ENCODE results near the gene GAGE13.

The GAGE13 gene

GRCh38 chrX:49308604-49309269 lies 22.6 kb upstream of the GAGE13 start:
- TF ChIP-seq CTCF (IDR thresholded peaks at IDR 0.05; ENCODE audit: insufficient read depth, low read length) (no peak), SPI1 (IDR thresholded peaks at IDR 0.05; ENCODE audit: borderline replicate concordance, low read depth) (no peak), REST (IDR thresholded peaks at IDR 0.05; ENCODE audit: insufficient replicate concordance, low read depth) (no peak), POLR2AphosphoS5 (IDR thresholded peaks at IDR 0.05; ENCODE audit: low read depth) (no peak), GABPA (IDR thresholded peaks at IDR 0.05; ENCODE audit: low read depth) (no peak)
- DNase-seq (ENCODE audit: low read depth in 1 of 2, low spot score in 1 of 2) = peak in 1 of 2 experiments; percentile 3
- no peaks in the 10 kb centered on the region for H3K27me3 ChIP-seq (ENCODE audit: insufficient read depth, poor library complexity, severe bottlenecking)
- no peak overlapping the region for H3K27ac ChIP-seq (replicated peaks)
- H3K4me3 ChIP-seq (replicated peaks; ENCODE audit: insufficient read depth, low read length) = no peak overlapping the region

GRCh38 chrX:49309401-49309981 lies 21.9 kb upstream of the GAGE13 start:
- no peaks in the 10 kb centered on the region for H3K27me3 ChIP-seq (ENCODE audit: insufficient read depth, poor library complexity, severe bottlenecking)
- TF ChIP-seq POLR2AphosphoS5 (IDR thresholded peaks at IDR 0.05; ENCODE audit: low read depth) (no peak), SPI1 (IDR thresholded peaks at IDR 0.05; ENCODE audit: borderline replicate concordance, low read depth) (no peak)
- no peak for DNase-seq (ENCODE audit: low read depth in 1 of 2, low spot score in 1 of 2)
- no peak overlapping the region for H3K4me3 ChIP-seq (replicated peaks; ENCODE audit: insufficient read depth, low read length)
- no peak overlapping the region for H3K27ac ChIP-seq (replicated peaks)

- Histone ChIP-seq H3K27ac (replicated peaks) (no peak overlapping the region), H3K4me3 (replicated peaks; ENCODE audit: insufficient read depth, low read length) (no peak overlapping the region), H3K27me3 (ENCODE audit: insufficient read depth, poor library complexity, severe bottlenecking) (no peaks in the 10 kb centered on the region)
- TF ChIP-seq SPI1 (IDR thresholded peaks at IDR 0.05; ENCODE audit: borderline replicate concordance, low read depth) (no peak), GABPA (IDR thresholded peaks at IDR 0.05; ENCODE audit: low read depth) (no peak), POLR2AphosphoS5 (IDR thresholded peaks at IDR 0.05; ENCODE audit: low read depth) (no peak)
- DNase-seq (ENCODE audit: low read depth in 1 of 2, low spot score in 1 of 2) = no peak
Measured at GRCh38 chrX:49310371-49310770, 21.0 kb upstream of the GAGE13 start.

GRCh38 chrX:49312176-49312575 lies 19.2 kb upstream of the GAGE13 start:
- no peaks in the 10 kb centered on the region for H3K27me3 ChIP-seq (ENCODE audit: insufficient read depth, poor library complexity, severe bottlenecking)

More at GRCh38 chrX:49312176-49312575, 19.2 kb upstream of the GAGE13 start:
- no peak for TF ChIP-seq CTCF (IDR thresholded peaks at IDR 0.05; ENCODE audit: insufficient read depth, low read length)
- no peak for TF ChIP-seq POLR2AphosphoS5 (IDR thresholded peaks at IDR 0.05; ENCODE audit: low read depth)
- no peak for TF ChIP-seq GABPA (IDR thresholded peaks at IDR 0.05; ENCODE audit: low read depth)
- no peak for TF ChIP-seq REST (IDR thresholded peaks at IDR 0.05; ENCODE audit: insufficient replicate concordance, low read depth)
- no peak for TF ChIP-seq SPI1 (IDR thresholded peaks at IDR 0.05; ENCODE audit: borderline replicate concordance, low read depth)
- peak; percentile 18 to 31 for DNase-seq (ENCODE audit: low read depth in 1 of 2, low spot score in 1 of 2)
- H3K4me3 ChIP-seq (replicated peaks; ENCODE audit: insufficient read depth, low read length) = no peak overlapping the region
- no peak overlapping the region for H3K27ac ChIP-seq (replicated peaks)

All from HL-60 (cell line).